ENCODE measurements around the gene NPL.

- no peak for TF ChIP-seq CTCF (IDR thresholded peaks at IDR 0.05)
- TF ChIP-seq POLR2A (IDR thresholded peaks at IDR 0.05), result no peak
These were observed 14.3 kb downstream of the NPL start for GRCh38 chr1:182803846-182804245.
